Measurements from ENCODE around the gene ADGRD2.
"Not testable (repeated sequence)": the region's sequence is repeated elsewhere in the genome, so short reads cannot be mapped to it uniquely, and the experiment has no call there.

ADGRD2 gene, protein sequence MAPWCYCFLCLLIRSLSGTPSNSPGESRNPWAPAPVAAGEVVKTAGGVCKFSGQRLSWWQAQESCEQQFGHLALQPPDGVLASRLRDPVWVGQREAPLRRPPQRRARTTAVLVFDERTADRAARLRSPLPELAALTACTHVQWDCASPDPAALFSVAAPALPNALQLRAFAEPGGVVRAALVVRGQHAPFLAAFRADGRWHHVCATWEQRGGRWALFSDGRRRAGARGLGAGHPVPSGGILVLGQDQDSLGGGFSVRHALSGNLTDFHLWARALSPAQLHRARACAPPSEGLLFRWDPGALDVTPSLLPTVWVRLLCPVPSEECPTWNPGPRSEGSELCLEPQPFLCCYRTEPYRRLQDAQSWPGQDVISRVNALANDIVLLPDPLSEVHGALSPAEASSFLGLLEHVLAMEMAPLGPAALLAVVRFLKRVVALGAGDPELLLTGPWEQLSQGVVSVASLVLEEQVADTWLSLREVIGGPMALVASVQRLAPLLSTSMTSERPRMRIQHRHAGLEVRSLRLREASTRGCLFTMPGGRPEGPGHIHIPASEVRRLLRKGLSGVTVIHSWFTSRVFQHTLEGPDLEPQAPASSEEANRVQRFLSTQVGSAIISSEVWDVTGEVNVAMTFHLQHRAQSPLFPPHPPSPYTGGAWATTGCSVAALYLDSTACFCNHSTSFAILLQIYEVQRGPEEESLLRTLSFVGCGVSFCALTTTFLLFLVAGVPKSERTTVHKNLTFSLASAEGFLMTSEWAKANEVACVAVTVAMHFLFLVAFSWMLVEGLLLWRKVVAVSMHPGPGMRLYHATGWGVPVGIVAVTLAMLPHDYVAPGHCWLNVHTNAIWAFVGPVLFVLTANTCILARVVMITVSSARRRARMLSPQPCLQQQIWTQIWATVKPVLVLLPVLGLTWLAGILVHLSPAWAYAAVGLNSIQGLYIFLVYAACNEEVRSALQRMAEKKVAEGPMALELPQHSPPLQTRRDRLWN

DNA sequence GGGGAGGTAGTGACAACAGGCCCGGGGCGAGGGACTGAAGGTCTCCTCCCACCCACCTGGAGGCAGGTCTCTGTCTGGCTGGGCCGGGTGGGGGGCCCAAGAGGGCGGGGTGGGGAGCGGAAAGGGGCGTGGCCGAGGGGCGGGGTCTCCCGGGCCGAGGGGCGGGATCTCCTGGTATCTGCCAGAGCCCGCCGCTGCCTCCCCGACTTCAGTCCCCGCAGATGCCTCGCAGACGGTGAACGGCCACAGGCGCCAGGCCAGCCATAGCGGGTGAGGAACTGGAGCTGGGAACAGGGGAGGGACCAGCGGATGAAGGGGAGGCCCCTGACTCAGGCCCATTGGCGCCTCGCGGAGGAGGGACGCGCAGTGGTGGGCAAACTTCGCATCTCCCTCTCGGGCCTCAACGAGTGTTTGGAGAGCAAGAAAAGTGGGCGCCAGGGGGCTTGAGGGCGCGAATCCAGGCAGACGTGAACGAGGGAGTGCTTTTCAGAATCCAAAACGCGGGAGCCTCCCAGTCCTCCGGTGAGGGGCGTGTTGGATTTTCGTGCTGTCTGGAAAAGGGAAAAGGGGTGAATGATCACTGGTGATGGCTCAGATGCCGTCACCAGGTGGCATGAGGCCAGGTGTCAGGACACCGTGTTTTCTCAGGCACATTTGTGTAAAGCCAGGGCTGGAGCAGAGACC lies at the start of gene ADGRD2:
Gene ADGRD2 (plus strand): TSS at position 211 of the 684 bp plus-strand sequence. CDS start 1,216 bp downstream, outside the sequence.
- in situ Hi-C loops (cut with HindIII; ENCODE audit: low sequenced_read_pairs): no loop called here

DNA sequence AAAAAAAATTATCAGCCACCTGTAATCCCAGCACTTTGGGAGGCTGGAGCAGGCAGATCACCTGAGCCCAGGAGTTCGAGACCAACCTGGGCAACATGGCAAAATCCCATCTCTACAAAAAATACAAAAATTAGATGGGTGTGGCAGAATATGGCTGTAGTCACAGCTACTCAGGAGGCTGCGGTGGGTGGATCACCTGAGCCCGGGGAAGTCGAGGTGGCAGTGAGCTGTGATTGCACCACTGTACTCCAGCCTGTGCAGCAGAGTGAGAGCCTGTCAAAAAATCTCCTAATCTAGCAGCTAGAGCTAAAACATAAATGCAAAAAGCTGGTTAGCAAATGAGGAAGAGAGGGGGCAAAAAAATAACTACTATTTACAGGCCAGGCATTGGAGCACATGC lies 47.0 kb upstream of the ADGRD2 start:
- in situ Hi-C loops (cut with HindIII; ENCODE audit: low sequenced_read_pairs): no loop called here

DNA sequence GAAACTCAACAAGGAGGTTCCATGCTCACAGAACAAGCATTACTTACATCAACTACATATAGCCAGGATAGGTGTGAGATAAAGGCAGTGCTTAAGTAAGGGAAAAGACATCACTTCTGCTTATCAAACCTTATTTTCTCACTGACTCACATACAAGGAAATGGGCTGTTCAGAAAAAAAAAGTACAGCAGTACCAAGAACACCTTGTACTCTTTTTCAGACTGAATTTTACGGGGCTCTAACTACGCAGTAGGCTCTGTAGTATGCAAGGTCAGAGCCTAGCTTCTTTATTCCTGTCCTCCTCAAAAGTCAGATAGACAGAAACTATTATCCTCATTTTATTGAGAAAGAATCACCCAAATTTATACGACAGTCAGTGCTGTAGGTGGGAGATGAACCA lies 40.8 kb upstream of the ADGRD2 start:
- in situ Hi-C loops (cut with HindIII; ENCODE audit: low sequenced_read_pairs): no loop called here

DNA sequence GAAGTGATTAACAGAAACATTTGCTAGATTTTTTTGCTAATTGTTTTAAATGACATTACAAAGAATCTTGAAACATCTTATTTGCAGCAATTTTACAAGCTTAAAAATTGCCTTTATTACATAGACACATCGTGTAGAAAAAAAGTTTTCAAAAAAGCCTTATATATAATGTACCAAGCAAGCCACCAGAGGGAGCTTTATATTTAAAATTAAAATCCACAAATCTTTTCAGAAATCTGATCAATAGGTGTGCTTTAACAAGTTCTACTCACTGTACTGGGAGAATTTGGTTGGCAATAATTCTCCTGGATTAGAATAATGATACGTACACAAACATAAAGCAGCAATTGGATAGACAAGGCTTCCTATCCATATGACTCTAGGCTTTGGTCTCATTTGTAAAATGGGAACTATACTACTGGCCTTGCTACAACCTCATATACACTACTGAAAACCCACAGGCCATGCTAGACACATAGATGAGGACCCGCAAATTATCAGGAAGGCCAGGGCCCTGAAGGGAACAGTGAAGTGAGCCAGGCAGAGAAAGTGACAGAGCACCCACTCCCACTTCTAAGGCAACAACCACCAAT lies 39.8 kb upstream of the ADGRD2 start:
- in situ Hi-C loops (cut with HindIII; ENCODE audit: low sequenced_read_pairs): no loop called here

DNA sequence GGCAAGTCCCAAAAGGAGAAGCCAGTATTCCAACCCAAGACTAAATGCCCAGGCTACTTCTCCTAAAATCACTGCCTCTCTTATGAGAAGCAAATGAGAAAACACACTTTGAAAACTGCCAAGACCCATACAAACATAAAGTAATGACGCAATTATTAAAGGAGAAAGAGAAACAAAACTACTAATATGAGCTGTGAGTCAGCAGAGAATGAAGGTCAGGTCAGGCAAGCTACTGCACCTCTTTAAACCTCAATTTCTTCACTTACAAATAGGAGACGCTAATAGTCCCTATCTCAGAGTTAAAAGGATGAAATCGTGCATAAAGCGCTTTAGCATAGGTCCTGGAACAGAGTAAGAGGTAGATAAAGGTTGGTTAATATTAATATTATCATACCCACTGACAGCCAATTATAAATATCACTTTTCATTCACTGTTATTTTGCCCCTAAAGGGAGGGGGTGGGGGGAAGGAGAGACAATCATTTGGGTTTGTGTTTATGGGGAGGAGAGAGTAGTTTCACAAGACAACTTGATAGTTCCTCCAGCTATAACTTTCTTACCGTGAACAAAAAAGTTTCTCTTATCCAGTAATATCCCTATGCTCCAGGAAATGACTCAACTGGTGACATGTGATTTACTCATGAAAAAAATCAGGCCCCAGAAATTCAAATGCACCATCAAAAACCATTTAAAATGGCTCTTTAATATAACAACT lies 38.6 kb upstream of the ADGRD2 start:
- in situ Hi-C loops (cut with HindIII; ENCODE audit: low sequenced_read_pairs): no loop called here

DNA sequence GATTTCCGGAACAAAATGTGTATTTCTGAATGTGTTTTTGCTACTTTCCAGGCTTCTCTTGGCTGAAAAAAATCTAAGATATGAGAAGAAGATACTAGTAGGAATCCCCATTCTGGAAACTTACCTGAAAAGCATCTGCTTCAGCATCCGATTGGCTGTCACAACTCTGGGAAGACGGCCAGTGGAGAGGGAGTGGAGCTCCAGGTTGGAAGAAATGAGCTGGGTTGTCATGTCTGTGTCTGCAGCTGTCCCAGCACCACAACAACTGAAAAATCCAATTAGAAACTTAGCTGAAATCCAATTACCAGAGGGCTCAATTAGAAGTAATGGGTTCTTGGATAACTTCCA lies 38.0 kb upstream of the ADGRD2 start:
- in situ Hi-C loops (cut with HindIII; ENCODE audit: low sequenced_read_pairs): no loop called here

DNA sequence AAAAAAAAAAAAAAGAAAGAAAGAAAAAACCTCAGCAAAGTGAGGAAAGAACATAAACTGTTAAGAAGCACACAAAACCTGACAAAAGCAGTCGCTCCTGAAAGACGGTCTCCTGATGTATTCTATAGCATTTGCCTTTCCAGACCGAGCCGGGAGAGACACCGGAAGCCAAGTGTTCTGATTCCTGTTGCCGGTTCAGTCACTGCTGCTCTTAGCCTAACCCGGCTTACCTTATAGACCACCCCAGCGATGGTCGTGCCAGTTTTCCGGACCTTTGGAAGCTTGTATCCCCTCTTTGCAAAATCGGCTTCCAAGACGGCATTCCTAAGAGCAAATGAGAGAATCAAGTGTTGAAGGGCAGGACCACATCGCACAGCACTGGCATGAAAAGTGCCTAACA lies 35.6 kb upstream of the ADGRD2 start:
- in situ Hi-C loops (cut with HindIII; ENCODE audit: low sequenced_read_pairs): no loop called here

DNA sequence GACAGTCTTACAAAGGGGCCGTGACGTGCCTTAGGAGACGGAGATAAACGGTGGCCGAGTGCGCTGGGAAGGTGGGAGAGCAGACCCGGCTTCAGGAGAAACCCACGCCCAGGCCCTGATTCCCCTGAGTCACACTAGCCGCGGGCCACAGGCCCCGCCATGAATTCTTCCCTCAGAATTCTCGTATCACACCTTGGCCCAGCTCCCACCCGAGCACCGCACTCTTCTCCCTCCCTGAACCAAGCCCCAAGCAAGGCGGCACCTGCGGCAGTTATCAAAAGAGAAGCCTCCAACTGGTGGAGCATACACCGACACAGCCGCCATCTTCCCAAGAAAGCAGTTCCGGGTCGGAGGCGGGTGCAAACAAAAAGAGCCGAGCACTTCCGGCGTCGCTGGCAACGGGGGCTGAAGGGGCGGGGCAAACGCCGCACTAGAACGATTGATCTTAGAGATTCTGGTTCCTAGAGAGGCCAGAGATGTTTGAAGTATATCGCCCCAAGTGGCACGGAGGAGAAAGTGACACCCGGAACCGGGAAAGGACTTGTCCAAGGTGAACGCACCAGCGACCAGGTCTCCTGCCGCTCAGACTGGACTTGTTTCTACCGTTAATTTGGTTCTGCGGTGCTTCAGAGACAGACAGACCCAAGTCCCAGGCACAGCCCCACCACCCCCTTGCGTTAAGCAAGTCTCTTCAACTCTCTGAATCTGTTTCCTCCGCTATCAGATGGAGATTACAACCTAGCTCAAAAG lies 35.0 kb upstream of the ADGRD2 start, which contains the start of gene PSMB7:
Gene PSMB7 (minus strand): TSS at position 341 of the 750 bp plus-strand sequence. CDS start 17 bp downstream, at position 324.
- in situ Hi-C loops (cut with HindIII; ENCODE audit: low sequenced_read_pairs): no loop called here

DNA sequence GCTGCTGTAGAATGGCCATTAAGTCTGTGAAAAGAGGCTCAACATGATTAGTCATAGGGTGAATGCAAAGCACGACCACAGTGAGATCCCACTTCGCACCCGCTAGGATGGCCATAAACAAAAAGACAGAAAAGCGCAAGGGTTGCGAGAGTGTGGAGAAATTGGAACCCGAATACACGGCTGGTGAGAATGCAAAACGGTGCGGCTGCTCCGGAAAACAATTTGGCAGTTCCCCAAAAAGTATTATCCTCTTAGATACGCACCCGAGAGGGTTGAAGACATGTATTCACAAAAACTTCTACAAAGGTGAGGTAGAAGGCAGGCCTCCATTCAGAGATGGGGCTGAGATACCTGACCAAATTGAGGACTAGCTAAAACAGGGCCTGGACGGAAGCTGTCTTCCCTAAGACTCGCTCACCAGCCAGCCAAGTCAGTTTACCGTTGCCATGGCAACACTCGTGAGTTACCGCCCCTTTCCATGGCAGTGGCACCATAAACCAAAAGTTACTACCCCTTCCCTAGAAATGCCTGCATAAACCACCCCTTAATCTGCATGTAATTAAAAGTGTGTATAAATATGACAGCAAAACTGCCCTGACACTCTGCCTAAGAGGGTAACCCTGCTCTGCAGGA lies 34.3 kb upstream of the ADGRD2 start:
- in situ Hi-C loops (cut with HindIII; ENCODE audit: low sequenced_read_pairs): no loop called here

DNA sequence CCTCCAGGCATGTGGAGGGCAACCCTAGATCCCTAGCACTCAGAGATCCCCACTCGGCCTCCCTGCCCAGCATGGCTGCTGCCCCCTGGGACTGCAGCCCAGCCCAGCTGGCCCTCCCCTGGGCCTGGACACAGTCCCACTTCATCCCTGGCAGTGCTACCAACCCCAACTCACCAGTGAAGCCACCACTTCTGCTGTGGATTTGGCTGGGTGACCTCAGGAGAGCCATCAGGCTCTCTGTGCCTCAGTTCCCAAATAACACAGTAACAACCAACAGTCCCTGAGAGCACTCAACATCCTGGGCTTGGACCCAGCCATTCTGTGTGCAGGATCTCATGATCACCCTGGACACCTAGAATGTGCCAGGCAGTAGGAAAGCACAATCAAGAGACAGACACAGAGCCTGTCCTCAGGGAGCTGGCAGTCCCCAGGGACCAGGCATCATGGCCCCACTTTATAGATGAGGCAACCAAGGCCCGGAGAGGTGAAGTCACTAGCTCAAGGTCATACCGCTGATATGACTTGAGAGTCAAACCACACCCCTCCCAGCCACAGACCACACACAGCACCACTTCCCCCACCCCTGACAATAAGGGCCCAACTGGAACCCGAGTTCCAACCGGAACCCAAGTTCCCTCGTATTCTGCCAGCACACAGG lies 30.3 kb upstream of the ADGRD2 start:
- in situ Hi-C loops (cut with HindIII; ENCODE audit: low sequenced_read_pairs): no loop called here

DNA sequence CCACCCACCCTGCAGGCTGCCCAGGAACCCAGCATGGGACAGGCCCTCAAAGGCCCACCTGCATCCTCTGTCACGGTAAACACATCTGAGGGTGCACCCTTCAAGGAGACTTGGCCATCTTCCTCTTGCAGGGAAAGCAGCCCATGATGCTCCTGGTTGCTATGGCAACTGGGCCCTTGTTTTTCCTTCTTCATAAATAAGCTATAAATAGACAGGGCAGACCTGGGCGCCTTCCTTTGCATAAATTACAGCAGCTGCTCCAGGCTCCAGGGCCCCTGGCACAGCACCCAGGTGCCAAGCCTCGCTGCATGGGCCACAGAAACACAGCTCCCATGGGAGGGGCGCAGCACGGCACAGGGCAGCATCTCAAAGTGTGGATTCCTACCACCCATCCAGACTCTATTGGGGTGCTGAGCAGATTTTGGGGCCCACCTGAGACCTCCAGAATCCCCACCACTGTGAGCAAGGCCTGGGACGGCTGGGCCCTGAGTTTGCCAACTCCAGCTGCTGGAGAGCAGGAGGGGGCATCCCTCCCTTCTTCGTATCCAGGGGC lies 29.2 kb upstream of the ADGRD2 start:
- in situ Hi-C loops (cut with HindIII; ENCODE audit: low sequenced_read_pairs): no loop called here

DNA sequence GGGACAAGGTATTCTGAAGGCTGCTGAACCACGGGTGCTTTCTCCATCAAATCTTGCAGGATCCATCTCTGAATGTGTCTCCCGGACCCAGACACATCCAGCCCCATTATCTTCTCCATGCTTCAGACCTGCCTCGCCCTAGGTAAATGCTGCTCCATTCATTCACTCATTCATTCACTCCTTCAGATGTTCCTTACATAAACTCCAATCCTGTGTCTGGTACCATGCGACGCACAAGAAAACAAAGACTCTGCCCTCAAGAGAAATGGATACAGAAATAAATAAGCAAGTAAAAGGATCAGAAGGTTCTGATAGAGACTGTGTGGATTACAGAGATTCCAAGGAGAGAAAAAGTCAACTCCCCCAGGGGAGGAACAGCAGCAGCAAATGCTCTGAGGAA lies 27.1 kb upstream of the ADGRD2 start:
- in situ Hi-C loops (cut with HindIII; ENCODE audit: low sequenced_read_pairs): no loop called here

DNA sequence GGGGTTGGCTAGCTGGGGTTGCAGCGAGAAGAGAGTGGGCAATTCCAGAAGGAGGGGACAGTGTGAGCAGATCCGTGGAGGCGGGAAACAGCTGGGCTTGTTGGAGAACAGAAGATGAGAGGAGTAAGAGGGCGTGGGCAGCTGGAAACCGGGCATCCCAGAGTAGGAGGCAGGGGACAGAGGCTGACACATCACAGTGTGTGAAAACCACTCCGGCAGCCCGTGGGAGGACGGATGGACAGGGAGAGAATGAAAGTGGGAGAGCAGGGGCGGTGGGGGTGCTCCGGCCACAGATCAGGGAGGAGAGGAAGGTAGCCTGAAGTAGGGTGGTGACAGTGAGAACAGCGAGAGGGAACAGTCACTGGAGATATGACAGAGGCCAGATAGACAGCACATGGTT lies 26.7 kb upstream of the ADGRD2 start:
- in situ Hi-C loops (cut with HindIII; ENCODE audit: low sequenced_read_pairs): no loop called here

DNA sequence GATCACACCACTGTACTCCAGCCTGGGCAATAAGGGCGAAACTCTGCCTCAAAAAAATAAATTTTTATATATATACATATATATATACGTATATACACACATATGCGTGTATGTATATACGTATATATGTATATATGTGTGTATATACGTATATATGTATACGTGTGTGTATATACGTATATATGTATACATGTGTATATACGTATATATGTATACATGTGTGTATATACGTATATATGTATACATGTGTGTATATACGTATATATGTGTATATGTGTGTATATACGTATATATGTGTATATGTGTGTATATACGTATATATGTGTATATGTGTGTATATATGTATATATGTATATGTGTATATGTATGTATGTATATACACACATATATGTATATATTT lies 24.5 kb upstream of the ADGRD2 start:
- in situ Hi-C loops (cut with HindIII; ENCODE audit: low sequenced_read_pairs): not testable (repeated sequence)

DNA sequence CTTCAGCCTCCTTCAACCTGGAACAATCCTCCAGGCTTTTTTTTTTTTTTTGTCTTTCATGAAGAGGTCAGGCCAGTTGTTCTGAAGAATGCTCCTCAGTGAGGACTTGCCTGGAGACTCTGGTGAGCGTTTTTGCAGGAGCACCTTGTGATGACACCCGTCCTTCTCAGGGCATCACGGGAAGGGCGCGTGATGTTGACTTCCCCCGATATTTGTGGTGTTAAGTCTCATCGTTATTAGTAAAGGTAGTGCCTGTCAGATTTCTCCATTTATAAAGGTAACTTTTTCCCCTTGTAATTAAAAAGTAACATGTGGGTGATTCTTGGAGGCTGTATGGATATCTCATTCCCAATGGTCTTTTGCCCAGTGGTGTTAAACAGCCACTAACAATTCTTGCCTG lies 23.9 kb upstream of the ADGRD2 start:
- in situ Hi-C loops (cut with HindIII; ENCODE audit: low sequenced_read_pairs): no loop called here

DNA sequence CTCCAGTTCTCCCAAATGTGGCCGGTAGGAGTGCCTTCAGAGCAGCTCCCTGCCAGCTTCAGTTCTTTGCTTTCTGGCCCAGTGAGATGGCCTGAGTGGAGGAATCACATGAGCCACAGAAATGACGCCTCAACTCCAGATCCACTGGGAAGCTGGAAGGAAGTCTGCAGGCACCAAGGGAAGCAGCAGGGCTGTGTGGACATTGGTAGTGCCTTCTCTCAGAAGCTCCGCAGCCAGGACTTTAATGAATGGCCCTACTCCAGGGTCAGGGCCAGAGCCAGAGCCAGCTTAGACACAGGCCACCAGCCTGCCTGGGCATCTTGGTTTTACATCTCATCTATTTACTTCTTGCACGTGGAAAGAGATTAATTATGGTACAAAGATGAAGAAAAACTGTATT lies 23.0 kb upstream of the ADGRD2 start:
- in situ Hi-C loops (cut with HindIII; ENCODE audit: low sequenced_read_pairs): no loop called here

DNA sequence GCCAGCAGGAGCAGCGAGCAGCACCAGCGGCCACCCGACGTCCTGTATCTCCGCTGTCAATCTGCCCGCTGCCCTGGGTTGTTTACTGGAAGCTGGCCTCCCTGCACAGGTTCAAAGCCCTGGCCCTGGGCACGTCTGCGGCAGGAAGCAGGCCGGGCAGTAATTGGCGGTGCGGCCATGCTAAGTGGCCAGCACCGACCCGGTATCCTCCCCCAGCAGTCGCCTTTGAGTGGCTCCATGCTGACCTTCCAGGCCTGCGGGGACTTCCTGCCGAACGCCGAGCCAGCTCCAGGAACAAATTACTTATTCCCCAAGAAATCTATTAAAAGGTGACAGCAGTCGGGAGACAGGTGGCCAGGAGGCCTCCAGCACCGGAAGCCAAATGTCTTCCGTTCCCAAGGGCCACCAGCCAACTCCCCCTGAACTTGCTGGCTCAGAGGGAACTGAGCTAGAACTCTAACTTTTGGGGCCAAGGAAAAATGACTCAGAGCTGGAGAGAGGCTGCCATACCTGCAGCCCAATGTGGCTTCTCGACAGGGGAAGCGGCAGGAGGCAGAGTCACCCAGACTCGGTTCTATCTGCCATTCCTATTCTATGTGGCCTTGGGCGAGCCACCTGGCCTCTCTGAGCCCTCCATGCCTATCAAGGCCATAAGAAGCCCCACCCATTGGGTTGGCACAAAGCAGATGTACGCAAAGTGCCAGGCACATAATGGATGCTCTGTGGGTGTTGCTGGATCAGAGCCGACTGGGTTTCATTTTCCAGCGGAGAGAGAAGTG lies 21.3 kb upstream of the ADGRD2 start:
- in situ Hi-C loops (cut with HindIII; ENCODE audit: low sequenced_read_pairs): no loop called here

DNA sequence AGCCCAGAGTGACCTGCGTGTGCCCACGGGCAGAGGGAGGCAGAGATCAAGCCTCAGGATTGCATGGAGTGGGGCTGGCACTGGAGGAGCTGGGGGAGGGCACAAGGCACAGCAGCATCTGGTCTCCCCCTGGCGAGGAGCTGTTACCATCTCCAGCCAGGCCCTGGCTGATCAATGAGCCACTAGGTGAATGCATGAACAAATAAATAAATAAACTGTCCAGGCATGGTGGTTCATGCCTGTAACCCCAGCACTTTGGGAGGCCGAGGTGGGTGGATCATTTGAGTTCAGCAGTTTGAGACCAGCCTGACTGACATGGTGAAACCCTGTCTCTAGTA lies 20.8 kb upstream of the ADGRD2 start:
- in situ Hi-C loops (cut with HindIII; ENCODE audit: low sequenced_read_pairs): no loop called here

Measured in DLD1 (cell line).